ENCODE results near the gene NFIA. TPM values are rescaled to one million over a fixed set of nuclear protein-coding genes. Genes with fewer than 3 reads are reported as not detected.

The NFIA gene
- total RNA-seq, 1 donor from 2014 or later: 0.20 TPM

- intact Hi-C loops (cut with micrococcal nuclease): no loop called here
These were observed 16.0 kb downstream of the NFIA start for GRCh38 chr1:61098333-61098732.

DNA sequence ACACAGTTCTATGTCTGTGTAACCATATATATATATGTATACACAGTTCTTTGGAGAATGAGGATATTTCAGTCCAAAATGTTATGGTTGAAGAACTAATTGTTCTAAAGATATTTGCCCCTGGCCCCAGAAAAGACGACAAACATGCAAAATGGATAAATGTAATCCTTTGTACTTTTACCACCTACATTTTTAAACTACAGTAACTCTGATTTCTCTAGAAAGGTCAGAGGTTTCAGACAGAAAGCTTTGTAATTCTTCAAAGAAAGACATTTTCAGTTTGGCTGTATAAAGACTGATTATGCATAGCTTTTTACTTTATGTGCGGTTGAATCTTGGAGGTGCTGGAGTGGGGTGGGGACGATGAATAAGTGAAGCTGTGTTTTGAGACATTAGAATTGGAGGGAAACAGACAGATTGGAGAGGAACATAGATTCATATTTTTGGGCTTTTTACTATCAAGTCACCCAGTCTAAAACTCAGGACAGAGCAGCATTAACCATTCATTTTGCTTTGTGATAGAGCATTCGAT, 16.6 kb downstream of the NFIA start:
- intact Hi-C loops (cut with micrococcal nuclease): no loop called here

- intact Hi-C loops (cut with micrococcal nuclease): no loop called here
These were observed 18.2 kb downstream of the NFIA start for GRCh38 chr1:61100578-61100977.

- intact Hi-C loops (cut with micrococcal nuclease): no loop called here
These were observed 19.2 kb downstream of the NFIA start for GRCh38 chr1:61101536-61101935.

DNA sequence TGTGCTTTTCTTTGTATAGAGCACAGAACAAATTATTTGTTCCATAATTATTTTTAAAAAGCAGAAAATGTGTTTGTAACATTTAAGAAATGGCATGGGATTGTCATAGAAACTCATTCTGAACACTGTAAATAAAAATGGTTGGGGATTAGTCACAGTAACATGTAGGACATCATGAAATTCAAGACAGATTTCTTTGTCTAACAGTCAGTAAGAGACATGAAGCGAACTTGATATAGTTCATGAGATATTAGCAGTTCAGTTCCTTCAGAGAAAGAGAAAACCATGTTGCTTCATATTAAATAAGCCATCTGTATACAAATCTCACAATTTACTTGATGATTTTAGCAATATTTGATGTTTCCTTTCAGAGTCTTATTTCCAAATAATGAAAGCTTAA, 19.7 kb downstream of the NFIA start:
- intact Hi-C loops (cut with micrococcal nuclease): no loop called here

- intact Hi-C loops (cut with micrococcal nuclease): no loop called here
These were observed 20.3 kb downstream of the NFIA start for GRCh38 chr1:61102621-61103020.

- intact Hi-C loops (cut with micrococcal nuclease): no loop called here
These were observed 21.9 kb downstream of the NFIA start for GRCh38 chr1:61104220-61104671.

DNA sequence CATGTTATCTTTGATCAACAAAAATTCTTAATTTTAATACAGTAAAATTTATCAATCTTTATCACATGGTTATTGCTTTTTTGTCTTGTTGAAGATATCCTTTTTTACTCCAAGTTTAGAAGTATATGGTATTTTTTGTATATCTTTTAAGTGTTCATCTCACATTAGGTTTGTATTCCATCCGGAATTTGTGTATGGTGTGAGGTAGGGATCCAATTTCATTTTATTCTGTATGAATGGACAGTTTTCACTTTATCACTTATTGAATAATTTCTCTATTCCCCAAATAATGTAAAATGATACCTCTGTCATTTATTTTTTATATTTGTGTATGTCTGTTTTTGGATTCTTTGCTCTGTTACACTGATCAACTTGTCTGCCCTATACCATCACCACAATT, 25.3 kb downstream of the NFIA start:
- intact Hi-C loops (cut with micrococcal nuclease): no loop called here

DNA sequence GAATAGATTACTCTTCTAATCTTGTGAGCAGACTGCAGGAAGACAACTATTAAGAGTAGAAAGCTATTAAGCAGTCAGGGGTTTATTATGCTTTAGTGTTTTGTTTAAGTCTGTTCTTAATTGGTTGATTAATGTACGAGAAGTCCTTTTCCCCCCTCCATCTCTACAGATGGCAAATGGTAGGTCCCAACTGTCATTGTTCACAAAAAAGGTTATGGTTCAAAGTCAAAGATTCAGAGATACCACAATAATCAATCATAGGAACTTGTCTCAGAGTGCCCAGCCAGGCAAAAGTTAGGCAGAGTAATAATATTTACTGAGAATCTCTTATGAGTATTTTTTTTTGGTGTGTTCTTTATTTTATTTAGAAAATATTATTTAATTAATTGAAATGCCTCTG, 26.8 kb downstream of the NFIA start:
- intact Hi-C loops (cut with micrococcal nuclease): no loop called here

GRCh38 chr1:61109910-61110309, 27.5 kb downstream of the NFIA start:
- intact Hi-C loops (cut with micrococcal nuclease): no loop called here

- intact Hi-C loops (cut with micrococcal nuclease): no loop called here
These were observed 28.2 kb downstream of the NFIA start for GRCh38 chr1:61110554-61110953.

DNA sequence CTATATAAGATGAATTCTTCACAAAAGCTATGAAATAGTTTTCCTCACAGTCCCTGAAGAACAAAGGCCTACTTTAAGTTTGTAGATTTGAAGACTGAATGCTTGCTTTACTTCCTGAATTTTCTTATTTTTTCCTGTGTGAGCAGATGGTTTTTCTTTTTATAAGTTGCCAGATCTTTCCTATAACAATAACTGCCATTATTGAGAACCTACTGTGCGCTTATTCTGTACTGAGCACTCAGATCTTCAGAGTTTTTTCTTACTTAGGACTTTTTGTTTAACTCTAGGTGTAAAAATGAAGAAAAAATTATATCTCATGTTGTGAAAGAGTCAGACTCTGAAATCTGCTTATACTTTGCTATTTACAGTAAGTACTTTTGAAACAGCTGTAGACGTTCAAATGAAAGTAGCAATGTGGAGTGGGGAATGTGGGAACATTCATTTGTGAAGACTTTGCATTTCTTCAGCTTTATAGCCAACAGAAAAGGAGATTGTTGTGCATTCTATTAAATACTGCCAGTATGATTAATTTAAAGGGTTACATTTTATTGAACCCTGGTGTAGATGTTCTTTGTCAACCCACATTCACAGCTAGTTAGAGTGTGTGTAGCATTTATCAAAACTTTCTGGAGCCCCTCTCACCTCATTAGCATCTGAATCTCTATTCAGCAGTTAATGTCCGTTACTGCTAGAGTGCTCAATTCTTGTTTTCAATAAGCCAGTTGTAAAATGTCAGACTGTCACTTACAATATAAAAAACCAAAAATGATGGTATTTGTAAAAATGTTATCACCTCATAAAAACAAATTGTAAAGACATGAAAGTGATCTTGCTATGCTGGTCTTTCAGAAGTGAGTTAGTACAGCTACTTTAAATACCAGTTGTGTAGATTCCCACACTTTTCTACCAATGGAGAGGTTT, 29.0 kb downstream of the NFIA start:
- intact Hi-C loops (cut with micrococcal nuclease): no loop called here

GRCh38 chr1:61114178-61114870, 32.0 kb downstream of the NFIA start:
- intact Hi-C loops (cut with micrococcal nuclease): no loop called here

DNA sequence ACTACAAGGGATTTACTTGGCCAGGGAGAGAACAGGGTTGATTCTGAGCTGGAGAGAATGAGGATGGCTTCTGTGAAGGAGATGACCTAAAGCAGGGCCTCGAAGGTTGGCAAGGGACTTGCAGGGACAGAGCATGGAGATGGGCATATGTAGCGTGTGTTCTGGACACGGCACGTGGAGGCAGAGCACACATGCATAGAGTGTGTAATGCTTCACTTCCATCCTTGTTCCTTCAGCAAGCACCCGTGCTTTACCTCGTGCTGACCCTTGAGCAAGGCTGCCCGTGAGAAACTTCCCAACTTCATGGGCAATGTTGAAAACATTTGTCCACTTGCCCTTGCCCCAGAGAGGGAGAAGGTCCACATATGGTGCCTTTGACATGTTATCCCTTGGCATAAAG, 33.1 kb downstream of the NFIA start:
- intact Hi-C loops (cut with micrococcal nuclease): no loop called here

GRCh38 chr1:61116421-61116820, 34.1 kb downstream of the NFIA start:
- intact Hi-C loops (cut with micrococcal nuclease): no loop called here

- intact Hi-C loops (cut with micrococcal nuclease): no loop called here
These were observed 34.9 kb downstream of the NFIA start for GRCh38 chr1:61117283-61117682.

DNA sequence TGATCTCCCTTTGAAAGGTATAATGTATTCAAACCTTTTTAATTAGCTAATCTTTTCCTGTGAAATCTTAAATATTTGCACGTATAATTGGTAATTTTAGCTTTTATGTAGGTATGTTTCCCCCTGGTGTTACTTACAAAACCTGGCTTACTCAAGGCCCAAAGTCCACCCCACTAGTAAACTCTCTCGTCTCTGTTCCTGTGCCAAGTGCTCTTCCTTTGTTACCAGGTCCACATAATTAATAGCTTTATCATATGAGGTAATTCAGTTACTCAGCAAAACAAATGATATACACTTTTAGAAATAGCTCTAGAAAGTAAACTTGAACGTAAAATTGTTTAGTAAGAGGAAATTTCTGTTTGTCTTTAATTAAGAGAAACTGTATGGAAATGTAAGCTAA, 36.7 kb downstream of the NFIA start:
- intact Hi-C loops (cut with micrococcal nuclease): no loop called here

DNA sequence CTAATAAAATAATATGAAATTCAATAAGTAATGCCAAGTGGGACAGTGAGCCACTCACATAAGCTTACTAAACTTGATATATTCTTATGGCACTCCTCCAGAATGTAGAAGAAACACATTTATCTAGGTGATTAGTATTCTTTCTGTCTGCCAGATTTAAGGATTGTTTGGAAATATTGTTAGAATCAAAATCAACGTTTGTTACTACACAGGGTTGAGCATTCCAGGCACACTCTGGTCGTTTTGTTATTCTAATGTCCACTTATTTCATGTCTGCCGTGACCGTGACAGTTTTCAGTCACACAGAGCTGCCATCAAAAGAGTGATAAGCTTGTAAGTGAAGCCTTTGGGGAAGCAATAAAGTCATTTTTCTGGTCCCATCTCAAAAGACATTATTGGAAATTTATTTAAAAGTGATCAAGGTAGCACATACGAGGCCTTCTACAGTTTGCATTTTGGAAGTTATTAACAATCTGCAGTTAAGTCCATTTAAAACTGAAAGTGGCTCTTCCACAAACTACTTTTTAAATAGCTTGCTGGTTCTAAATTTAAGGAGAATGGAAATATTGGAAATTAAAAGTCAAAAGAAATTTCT, 38.0 kb downstream of the NFIA start:
- intact Hi-C loops (cut with micrococcal nuclease): no loop called here

GRCh38 chr1:61120998-61121397, 38.6 kb downstream of the NFIA start:
- intact Hi-C loops (cut with micrococcal nuclease): no loop called here

DNA sequence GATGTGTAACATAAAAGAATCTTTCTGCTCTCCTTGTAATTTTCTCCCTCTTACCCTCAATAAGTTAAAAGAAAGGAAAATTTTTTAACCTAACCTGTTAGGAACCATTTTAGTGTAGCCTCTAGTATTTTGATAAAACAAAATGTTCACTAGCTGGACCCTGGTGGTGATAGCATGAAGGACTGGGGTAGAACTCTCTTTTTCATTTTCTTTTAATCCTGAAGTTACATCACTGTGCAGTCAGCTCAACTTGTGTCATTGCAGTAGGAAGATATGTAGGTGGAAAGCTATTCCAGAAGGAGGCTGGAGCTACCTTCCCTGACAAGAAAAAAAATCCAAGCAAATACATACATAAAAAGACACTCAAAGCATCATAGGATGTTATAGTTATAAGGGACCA, 39.3 kb downstream of the NFIA start:
- intact Hi-C loops (cut with micrococcal nuclease): no loop called here

GRCh38 chr1:61122389-61122788, 40.0 kb downstream of the NFIA start:
- intact Hi-C loops (cut with micrococcal nuclease): no loop called here

- intact Hi-C loops (cut with micrococcal nuclease): no loop called here
These were observed 41.0 kb downstream of the NFIA start for GRCh38 chr1:61123326-61123725.
